ENCODE measurements around the gene PODN.

Gene PODN

DNA sequence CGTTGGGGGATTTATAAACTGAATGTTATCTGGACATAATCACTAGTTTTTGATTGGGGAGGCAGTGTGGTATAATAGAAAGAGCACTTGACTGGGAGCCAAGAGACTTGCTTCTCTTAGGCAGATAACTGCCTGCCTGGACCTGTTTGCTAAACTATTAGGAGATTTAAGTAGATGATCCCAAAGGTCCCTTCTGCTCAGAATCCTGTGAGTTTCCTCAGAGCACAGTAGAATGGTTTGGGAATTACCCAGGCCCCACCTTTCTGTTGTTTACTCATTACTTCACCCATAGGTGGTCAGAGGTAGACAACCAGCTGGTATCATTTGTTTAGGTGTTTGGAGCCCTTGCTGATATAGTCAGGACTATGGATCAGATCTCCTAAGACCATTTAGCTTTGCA is 10.3 kb upstream of the PODN start:
- DNase-seq (ENCODE audit: low read depth in 2 of 2) = no peak

DNA sequence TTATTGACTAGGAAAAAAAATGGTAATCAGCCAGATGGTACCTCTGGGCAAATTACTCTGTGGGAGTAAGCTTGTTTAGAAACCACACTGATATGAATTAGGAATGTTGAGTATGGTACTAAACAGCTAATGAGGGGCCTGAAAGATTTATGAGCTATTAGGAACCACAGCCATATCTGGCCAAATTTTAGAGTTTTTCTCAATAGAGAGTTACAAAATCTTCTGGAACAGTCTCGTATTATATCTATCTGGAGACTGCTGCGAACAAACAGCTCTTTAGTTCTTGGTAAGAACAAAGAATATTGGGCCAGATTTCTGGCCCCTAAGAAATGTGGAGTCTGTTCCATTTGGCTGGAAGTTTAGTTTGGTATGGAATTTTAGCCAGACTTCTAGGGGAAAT is 4.9 kb upstream of the PODN start:
- DNase-seq (ENCODE audit: low read depth in 2 of 2) = no peak

DNA sequence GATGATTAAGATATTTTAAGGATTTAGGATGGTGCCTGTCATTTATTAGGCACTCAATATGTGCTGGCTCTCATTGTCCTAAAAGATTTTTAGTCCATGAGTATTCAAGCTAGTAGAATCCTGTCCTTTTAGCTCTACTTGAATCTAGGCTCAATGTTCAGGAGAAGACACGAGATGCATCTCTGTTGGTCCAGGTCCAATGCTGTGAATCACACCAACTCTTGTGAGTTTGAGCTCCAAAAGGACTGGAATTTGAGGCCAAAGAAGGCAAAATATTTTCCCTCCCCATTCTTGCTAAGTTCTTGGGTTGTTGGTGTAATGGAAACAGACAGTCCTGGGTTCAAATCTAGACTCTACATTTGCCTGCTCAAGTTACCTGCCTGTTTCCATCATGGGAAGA is 1.4 kb upstream of the PODN start:
- DNase-seq (ENCODE audit: low read depth in 2 of 2) = no peak

DNA sequence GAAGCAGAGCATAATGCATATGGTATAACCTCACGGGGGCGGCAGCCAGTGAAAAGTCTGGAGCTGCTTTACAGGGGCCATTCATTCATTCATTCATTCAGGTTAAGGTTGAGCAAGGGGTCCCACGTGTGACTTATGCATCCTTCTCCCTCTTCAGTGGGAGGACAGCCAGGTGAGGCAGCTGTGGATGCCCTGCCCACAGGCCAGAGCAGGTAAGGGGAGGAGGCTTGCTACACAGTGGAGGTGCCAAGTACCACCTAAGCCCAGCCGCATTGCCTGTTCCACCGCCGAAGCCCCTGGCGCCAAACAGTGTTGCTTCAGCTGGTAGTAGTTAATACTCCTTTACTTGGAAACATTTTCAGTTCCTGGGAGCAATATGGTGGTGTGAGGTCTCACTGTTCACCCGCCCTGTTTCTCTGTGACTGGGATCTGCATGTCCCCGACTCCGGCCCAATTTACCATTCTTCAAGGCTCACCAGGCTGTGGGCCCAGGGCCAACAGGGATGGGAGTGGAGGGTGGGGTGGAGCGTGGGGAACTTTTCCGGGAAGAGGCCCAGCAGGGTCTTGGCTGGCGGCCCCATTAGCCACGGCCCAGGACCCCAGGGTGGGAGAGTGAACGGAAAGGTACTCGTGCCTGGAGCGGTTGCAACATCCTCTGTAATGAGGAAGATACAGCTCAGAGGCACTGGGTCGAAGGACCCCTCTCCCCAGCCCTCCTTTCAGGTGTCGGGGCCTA is 722 bp upstream of the PODN start:
- no peak for DNase-seq (ENCODE audit: low read depth in 2 of 2)

DNA sequence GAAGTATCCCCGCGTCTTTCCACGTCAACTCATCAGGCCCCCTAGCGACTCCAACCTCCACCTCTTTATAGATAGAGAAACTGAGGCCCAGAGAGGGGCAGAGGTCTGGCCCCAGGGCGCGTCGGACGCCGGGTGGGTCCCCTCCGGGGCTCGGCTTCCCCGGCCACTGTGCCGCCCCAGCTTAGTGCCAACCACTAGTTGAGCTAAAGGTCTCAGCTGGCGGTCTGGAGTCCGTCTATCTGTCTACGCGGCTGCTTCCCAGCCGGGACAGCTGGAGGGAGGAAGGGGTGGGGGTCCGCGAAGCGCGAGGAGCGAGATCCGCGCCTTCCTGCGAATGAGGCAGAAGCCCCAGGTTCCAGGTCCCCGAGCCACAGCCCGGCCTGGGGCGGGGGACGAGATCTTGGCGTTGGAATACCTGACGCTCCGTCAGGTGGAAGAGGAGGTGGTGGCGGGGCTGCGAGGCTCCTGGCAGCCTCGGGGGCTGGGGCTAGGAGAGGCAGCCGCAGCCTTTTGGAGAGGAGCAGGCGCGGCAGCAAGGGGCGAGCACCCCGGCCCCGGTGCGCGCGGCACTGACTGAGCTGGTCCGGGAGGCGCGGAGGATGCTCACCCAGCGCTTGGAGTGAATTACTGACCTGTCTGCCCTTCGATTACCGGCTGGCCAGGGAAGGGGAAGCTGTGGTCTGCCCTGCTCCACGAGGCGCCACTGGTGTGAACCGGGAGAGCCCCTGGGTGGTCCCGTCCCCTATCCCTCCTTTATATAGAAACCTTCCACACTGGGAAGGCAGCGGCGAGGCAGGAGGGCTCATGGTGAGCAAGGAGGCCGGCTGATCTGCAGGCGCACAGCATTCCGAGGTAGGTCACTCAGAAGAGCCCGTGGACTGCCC is 937 bp downstream of the PODN start:
- DNase-seq (ENCODE audit: low read depth in 2 of 2) = no peak

DNA sequence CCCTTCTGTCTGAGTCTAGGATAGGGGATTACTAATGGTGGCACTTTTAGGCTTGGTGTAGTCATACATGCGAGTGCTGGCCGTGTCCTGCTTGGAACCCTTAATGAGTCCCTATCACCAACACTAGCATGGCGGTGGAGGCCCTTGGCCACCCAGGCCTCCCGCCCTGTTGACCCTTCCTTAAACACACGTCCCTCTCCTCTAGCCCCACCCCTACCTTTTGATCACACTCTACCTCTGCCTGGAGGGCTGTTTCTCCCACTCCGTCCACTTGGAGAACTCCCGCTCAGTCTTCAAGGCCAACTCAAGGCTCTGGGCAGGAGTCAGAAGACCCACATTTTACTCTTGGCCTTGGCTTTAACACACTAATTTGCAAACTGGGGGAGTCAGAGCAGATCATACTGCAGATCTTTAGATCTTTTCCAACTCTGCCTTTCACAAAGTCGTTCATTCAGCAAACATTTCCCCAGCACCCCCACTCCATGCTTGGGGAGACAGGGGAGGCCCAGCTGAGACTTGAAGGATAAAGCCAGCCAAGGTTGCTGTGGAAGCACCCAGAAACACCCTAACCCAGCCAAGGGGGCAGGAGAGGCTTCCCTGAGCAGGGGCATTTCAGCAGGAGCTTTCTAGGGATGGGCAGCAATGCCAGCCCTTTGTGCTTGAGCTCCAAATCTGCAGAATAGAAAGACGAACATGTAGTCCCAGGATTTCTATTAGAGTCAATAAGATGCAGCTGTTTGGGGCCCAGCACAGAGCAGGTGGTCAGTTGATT is 1.9 kb downstream of the PODN start:
- DNase-seq (ENCODE audit: low read depth in 2 of 2) = no peak

DNA sequence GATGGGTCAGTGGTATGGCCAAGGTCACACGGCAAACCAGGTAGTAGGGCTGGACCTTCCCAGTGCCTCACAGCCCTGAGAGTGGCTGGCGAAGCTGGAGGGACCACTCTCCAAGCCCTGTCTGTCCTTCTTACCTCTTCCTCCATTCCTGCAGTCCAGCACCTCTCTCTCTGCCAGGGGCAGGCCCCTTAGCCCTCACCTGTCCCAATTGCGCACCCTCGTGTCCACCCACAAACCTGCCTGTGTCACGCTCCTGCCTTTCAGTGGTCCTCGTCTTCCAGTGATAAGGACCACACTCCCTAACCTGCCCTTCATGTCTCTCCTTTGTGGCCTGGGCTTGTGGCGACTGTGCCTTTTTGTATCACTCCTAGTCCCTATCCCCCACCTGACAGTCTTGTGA is 3.4 kb downstream of the PODN start:
- no peak for DNase-seq (ENCODE audit: low read depth in 2 of 2)

DNA sequence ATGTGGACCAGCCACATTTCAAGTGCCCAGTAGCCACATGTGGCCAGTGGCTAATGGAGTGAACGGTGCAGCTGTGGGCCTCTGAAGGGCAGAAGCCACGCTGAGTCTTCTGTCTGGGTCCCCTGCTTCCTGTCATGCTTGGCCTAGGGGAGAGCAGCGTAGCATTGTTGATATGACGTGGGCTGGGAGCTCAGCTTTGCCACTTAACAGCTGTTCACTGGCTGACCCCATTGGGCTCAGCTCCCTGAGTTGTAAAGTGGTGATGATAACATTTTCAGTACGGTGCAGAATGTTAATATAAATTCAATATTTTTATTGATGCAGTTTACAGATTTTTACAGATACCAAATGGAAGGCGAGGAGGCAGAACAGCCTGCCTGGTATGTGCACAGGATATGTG is 4.5 kb downstream of the PODN start:
- no peak for DNase-seq (ENCODE audit: low read depth in 2 of 2)

DNA sequence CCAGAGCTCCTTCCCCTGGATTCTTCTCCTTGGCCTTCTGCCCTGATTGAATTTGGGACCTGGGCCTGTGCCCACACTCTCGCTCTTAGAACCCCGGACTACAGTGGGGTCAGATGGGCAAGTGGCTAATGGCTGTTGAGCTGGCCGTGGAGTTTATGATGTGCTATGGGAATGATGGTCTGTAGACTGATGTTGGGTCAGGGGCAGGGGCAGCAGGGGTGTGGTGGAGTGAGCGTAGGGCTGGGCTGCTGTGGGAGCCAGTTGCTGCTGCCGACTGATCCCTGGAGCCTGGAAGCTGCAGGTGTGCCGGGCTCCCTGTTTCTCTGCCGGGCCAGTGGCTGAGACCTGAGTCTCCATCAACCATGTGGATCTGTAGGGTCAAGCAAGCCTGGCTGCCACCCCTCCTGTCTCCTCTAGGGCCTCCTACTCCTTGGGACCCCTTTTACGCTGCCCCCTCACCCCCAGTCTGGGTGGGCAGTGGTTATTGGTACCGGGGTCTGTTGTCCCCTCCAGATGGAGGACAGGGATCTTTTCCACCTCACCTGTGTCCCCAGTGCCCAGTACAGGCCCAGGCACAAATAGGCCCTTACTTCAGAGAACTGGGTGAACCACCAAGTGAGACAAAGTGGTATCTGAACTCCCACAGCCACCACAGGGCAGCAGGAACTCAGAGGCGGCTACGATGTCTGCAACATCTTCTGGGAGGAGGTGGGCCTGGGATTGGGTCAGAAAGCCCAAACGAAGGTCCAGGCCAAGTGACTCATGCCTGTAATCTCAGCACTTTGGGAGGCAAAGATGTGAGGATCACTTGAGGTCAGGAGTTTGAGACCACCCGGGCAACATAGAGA is 5.1 kb downstream of the PODN start:
- no peak for DNase-seq (ENCODE audit: low read depth in 2 of 2)

DNA sequence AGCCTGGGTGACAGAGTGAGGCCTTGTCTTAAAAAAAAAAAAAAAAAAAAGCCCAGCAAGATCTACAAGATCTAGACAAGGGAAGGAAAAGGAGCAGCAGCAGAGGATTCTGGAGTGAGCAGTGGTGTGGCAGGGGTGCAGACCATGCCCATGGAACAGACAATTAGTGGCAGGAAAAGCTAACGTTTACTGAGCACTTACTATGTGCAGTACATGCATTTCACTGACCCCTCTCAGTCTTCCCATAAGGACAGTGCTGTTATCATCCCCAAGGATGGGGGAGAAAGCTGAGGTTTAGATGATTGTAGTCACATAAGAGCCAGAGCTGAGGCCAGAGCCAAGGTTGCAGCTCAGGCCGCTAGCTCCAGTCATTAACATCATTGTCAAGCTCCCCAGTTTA is 5.9 kb downstream of the PODN start:
- no peak for DNase-seq (ENCODE audit: low read depth in 2 of 2)

DNA sequence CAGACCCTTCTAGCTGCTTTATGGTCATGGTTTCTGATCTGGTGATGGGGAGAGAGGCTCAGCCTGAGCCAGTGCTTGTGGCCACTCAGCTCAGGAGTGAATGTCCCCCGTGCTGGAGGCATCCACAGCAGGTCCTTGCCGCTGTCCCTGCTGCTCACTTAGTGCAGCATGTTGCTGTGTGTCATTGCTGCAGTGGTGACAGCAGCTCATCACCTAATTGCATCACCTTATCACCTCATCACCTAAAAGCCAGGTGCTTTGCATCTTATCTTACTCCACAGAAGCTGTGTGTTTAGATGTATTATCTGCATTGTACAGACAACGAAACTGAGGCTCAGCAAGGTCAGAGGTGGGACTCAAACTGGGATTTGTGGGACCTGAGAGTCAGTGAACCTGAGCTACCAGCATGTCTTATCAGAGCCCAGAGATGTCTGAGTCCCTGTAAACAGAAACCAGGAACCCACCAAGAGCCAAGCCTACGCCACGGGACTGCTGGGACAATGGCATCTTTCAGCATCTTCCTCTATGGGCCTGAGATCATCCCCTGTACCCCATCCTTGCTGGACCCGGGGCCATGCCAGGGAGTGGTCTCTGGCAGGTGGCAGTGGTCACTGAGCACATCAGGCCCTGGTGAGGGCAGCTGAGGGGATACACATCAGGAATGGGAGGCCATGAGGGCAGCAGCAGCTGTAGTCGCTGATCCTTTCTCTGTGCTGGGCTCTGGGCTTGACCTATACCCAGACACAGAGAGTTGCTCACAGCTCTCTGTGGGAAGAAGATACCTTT is 6.5 kb downstream of the PODN start:
- DNase-seq (ENCODE audit: low read depth in 2 of 2) = no peak

DNA sequence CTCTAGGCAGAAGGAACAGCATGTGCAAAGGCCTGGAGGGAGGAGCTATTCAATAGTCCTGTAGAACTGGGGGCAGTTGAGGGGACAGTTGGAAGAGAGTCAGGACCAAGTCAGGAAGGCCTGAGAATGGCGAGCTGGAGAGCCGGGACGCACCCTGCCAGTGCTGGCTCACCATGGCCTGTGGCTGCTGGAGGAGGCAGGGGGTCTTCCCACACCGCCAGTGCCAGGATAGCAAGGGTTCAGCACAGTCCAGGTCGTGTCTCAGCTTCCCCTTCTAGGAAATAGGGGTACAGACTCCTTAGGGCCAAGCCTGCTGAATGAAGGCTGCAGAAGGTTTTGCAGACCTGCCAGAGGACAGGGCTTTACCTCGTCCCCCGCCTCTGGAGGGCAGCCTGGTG is 7.3 kb downstream of the PODN start:
- no peak for DNase-seq (ENCODE audit: low read depth in 2 of 2)

DNA sequence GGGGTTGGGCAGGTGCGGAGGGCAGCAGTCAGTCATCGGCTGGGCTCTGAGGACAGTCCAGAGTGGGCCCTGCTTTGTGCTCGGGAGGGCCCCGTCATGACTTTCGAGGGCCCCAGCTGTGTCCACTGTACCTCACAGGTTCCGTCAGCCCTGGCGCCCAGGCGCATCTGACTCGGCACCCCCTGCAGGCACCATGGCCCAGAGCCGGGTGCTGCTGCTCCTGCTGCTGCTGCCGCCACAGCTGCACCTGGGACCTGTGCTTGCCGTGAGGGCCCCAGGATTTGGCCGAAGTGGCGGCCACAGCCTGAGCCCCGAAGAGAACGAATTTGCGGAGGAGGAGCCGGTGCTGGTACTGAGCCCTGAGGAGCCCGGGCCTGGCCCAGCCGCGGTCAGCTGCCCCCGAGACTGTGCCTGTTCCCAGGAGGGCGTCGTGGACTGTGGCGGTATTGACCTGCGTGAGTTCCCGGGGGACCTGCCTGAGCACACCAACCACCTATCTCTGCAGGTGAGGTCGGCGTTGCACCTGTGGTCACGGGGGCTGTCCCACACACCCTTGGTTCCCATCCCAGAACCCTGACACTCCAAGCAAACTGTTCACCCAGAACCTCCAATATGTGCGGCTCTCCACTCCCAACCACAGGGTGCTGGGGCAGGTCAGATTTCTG is 7.8 kb downstream of the PODN start:
- no peak for DNase-seq (ENCODE audit: low read depth in 2 of 2)

DNA sequence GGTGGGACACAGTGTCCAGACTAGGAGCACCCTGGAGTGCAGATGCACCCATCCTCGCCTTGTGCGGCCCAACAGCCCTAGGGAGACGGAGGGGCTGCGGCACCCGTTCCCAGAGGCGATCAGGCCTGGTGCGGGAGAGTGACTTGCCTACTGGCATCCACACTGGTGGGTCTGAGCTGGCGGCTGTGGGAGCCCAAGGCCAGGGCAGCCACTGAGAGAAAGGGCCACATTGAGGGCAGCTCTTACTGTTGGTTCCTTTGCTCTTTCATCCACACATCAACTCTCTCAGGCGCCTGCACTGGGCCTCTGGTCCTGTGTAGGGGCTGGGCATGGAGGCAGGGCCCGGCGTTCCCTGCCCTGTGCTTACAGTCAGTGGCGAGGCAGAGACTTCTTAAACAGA is 8.6 kb downstream of the PODN start:
- DNase-seq (ENCODE audit: low read depth in 2 of 2) = no peak

DNA sequence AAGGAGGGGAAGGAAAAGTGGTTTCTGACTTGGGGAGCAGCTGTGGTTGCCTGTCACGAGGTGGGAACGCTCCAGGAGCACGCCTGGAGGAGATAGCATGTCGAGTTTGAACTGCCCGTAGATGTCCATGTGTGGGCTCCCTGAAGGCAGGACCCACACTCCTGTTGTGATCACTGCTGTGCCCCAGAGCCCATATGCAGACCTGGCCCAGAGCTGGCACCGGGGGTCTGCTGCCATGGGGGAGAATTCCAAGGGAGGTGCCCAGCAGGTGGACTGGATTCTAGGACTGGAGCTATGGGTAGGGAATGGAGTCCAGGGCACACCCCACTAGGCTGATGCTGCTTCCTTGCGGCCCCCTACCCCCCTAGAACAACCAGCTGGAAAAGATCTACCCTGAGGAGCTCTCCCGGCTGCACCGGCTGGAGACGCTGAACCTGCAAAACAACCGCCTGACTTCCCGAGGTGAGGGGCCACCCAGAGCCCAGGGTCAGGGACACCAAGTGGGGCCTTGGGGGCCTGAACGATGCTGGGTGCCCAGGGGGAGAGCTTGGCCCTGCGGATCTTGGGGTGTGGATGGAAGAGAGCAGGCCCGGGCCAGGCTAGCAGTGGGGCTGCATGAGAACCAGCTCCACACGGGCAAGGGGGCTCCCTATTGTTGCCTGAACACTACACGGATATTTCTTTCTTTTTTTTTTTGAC is 9.3 kb downstream of the PODN start:
- DNase-seq (ENCODE audit: low read depth in 2 of 2) = no peak

DNA sequence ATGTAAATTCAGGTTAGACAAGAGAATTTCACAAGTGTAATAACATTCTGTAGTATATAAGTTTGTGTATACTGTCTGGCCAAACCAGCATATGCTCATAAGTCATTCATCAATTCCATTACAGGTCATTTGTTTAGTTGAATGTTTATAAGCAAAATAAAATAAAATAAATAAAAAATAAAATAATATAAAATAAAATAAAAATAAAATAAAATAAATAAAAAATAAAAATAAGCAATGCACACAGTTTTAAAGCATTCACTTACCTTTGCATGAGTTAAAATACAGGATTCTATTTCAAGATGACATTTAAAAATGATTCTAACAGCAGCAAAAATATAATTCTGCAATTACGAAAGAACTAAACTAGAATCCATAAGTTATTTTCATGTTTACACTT is 9.9 kb downstream of the PODN start:
- no peak for DNase-seq (ENCODE audit: low read depth in 2 of 2)

DNA sequence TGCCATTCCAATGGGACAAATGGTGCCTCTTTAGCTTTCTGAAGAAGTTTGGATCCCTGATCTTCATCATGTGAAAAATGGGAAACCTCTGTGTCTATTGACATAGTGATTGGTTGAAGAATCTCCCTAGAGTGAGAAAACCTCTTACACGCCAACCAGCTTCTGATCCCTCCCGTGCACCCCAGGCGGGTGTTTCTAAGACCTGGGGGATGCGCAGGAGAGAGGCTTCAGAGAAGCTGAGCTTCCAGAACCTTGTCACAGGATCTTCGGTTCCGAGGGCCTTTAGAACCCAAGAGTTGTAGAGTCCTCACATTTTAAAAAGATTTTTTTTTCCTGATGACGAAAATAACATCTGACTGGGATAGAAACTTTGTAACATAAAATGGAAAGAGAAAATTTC is 11.3 kb downstream of the PODN start:
- DNase-seq (ENCODE audit: low read depth in 2 of 2) = no peak

DNA sequence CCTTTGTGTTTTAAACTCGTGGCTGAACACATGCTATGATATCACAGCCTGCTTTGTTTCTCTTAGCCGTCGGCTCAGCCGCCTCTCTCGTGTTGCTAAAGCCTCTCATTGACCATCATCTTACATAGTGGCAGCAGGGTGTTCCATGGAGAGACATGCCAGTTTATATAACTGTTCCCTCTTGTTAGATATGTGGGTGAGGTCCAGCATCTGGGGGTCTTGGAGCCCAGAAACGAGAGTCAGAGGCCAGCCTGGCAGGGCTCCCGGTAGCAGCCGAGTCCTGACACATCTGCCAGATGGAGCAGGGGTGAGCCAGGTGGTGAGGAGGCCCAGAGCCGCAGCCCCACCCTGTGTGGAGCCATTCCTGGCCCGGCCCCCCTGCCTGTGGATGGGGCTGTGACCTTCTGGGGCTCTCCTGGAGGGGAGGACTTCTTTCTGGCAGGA is 11.9 kb downstream of the PODN start:
- DNase-seq (ENCODE audit: low read depth in 2 of 2) = no peak

DNA sequence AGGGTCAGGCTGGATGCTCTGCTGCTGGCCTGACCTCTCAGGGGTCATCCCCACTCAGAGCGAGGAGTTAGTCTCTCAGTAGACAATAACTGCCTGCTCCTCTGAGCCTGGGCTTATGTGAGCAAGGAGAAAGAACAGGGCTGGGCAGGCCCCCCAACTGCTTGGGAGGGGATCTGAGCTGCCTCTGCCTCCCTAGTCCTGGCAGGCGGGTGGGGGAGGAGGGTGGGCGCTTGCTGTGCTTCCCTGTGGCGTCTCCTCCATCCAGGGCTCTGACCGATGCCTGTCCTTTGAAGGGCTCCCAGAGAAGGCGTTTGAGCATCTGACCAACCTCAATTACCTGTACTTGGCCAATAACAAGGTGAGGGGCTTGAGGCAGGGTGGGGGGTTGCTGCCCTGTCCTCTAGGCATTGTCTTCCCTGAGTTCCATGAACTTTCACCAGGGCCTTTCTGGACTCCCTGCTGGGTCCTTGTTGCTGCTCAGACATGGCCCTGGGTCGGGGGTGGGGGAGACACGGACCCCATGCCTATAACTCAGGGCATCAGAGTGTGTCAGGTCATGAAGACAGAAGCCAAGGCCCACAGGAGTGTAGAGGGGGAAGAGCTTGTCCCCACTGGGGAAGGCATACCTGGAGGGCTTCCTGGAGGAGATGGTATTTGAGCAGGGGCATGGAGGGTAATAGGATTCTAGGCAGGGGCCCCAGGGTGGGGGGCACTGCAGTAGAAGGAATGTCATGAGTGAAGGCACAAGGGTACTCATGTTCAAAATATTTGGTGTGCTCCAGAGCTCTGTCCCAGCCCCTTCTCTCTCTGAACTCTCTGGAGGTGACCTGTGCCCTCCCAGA is 12.5 kb downstream of the PODN start:
- DNase-seq (ENCODE audit: low read depth in 2 of 2) = no peak

Data from activated CD8-positive, alpha-beta memory T cell treated with anti-CD3 and anti-CD28 coated beads for 4 hours (primary cell).